HepG2 (cell line): ENCODE data around the gene YKT6. TPM values are rescaled to one million over a fixed set of nuclear protein-coding genes. Genes with fewer than 3 reads are reported as not detected.

Experiments
- ATAC-seq: fragments of 200-7000 bp; cut with Tn5 transposase; 3 replicates; pipeline ENCODE4 v1.9.1; 2020; ENCODE audit warnings: mild to moderate bottlenecking, moderate library complexity
- BruUV-seq: library from RNA; stranded (reverse); fragments of 400-500 nt; replicated peaks from 2 replicates; lab custom pipeline; 2021; lab: Mats Ljungman, UMichigan
- CTCF ChIA-PET: fragments of 300-600 bp; formaldehyde crosslinking; extraction: SDS; loops from one replicate; lab custom pipeline; 2021; ENCODE audit warnings: low total read pairs, inconsistent platforms, low intra/inter-chr PET ratio; lab: Yijun Ruan, JAX
- POLR2A ChIA-PET: fragments of 350-600 bp; sonication (Branson Sonifier 250); formaldehyde crosslinking; loops from one replicate; lab custom pipeline; 2020; ENCODE audit warnings: antibody characterized with exemption, inconsistent platforms; lab: Yijun Ruan, JAX
- DNase-seq: peaks from one replicate; pipeline ENCODE4 v3.0.0-alpha.2; 2015; ENCODE audit warnings: low spot score
- FAIRE-seq: peaks from 3 replicates; lab custom pipeline; 2011; peaks lifted over from hg19 to GRCh38; lab: Jason Lieb, UNC
- H2AFZ ChIP-seq: one replicate; pipeline ENCODE4 v1.6.1; 2011; ENCODE audit warnings: low read length, inconsistent platforms
- H3K27ac ChIP-seq: fragments of 300-600 bp; 3 replicates; pipeline ENCODE4 v1.8.0; 2011; ENCODE audit warnings: mixed run types, mild to moderate bottlenecking, mixed read lengths, low read length, inconsistent platforms; ENCODE audit not compliant: insufficient read depth; ENCODE audit errors: extremely low read length
- H3K27me3 ChIP-seq, 2 experiments: fragments of 200-600 bp in 1 of 2; 2 replicates in 1 of 2; 3 replicates in 1 of 2; pipeline versions ENCODE4 v1.6.0 to v1.8.0; 2011; ENCODE audit warnings: low read length in 2 of 2, mild to moderate bottlenecking in 2 of 2, moderate library complexity in 2 of 2, inconsistent platforms in 1 of 2; ENCODE audit not compliant: insufficient read depth in 2 of 2, control insufficient read depth in 1 of 2
- H3K36me3 ChIP-seq, 2 experiments: fragments of 200-600 bp in 1 of 2; replicated peaks in 1 of 2; 2 replicates in 1 of 2; 3 replicates in 1 of 2; pipeline versions ENCODE4 v1.5.1 to v1.8.0; 2011; ENCODE audit warnings: low read length in 2 of 2, inconsistent platforms in 1 of 2; ENCODE audit not compliant: insufficient read depth in 2 of 2, control insufficient read depth in 1 of 2
- H3K4me1 ChIP-seq: 2 replicates; pipeline ENCODE4 v1.5.1; 2012; ENCODE audit warnings: low read length, inconsistent platforms; ENCODE audit not compliant: insufficient read depth
- H3K4me2 ChIP-seq: 2 replicates; pipeline ENCODE4 v1.6.0; 2011; ENCODE audit warnings: low read depth, low read length, inconsistent platforms
- H3K4me3 ChIP-seq, 3 experiments: fragments of 200-600 bp in 1 of 3; sonication (generic), shearing (Covaris generic) in 1 of 3; replicated peaks in 1 of 3; 2 replicates each; pipeline ENCODE4 v1.5.1; 2011 to 2016; ENCODE audit warnings: low read length in 3 of 3, inconsistent platforms in 2 of 3, low read depth in 2 of 3, mild to moderate bottlenecking in 2 of 3, control low read depth in 1 of 3, mixed read lengths in 1 of 3; ENCODE audit not compliant: insufficient read depth in 1 of 3
- H3K79me2 ChIP-seq: one replicate; pipeline ENCODE4 v1.6.1; 2011; ENCODE audit warnings: low read length, inconsistent platforms; ENCODE audit not compliant: insufficient read depth
- H3K9ac ChIP-seq: 2 replicates; pipeline ENCODE4 v1.6.0; 2011; ENCODE audit warnings: mild to moderate bottlenecking, low read depth, low read length, inconsistent platforms; ENCODE audit not compliant: insufficient read depth
- H3K9me3 ChIP-seq: 2 replicates; pipeline ENCODE4 v1.5.1; 2012; ENCODE audit warnings: mild to moderate bottlenecking, low read length
- H4K20me1 ChIP-seq: 2 replicates; pipeline ENCODE4 v1.6.0; 2011; ENCODE audit warnings: inconsistent platforms, mild to moderate bottlenecking, low read length, moderate library complexity; ENCODE audit not compliant: insufficient read depth
- AHR ChIP-seq: IDR thresholded peaks from 2 replicates; pipeline ENCODE4 v1.6.1; 2018; ENCODE audit warnings: missing genetic modification reagents, missing compliant biosample characterization
- ATF7-NPFF ChIP-seq: sonication (generic); formaldehyde crosslinking; IDR thresholded peaks from 2 replicates; pipeline ENCODE4 v1.8.1; 2023; ENCODE audit warnings: mild to moderate bottlenecking, low read depth, missing genetic modification reagents, moderate library complexity
- FLYWCH1 ChIP-seq: sonication (generic); formaldehyde crosslinking; IDR thresholded peaks from 2 replicates; pipeline ENCODE4 v1.8.1; 2023; ENCODE audit warnings: mild to moderate bottlenecking, missing genetic modification reagents
- HIVEP1 ChIP-seq: sonication (generic); formaldehyde crosslinking; IDR thresholded peaks from 2 replicates; pipeline ENCODE4 v1.4.0; 2020; ENCODE audit warnings: mild to moderate bottlenecking, missing genetic modification reagents
- HMGA1 ChIP-seq: sonication (generic); formaldehyde crosslinking; conservative IDR thresholded peaks from 2 replicates; pipeline ENCODE4 v1.4.0; 2020; ENCODE audit warnings: missing genetic modification reagents
- HNRNPH1 ChIP-seq: fragments of 200-400 bp; formaldehyde crosslinking; optimal IDR thresholded peaks from 2 replicates; pipeline ENCODE3; 2017; ENCODE audit warnings: mild to moderate bottlenecking, low read depth, low read length
- ISX ChIP-seq: sonication (generic); formaldehyde crosslinking; conservative IDR thresholded peaks from 2 replicates; pipeline ENCODE4 v1.5.0; 2020; ENCODE audit warnings: missing genetic modification reagents
- PCBP1 ChIP-seq: fragments of 200-400 bp; formaldehyde crosslinking; IDR thresholded peaks from 2 replicates; pipeline ENCODE4 v1.6.1; 2017; ENCODE audit warnings: mild to moderate bottlenecking, low read depth, low read length, borderline replicate concordance
- SOX5 ChIP-seq: IDR thresholded peaks from 2 replicates; pipeline ENCODE4 v1.6.1; 2016; ENCODE audit warnings: borderline replicate concordance
- ZFP36L2 ChIP-seq: sonication (generic); formaldehyde crosslinking; IDR thresholded peaks from 2 replicates; pipeline ENCODE4 v1.4.0; 2020; ENCODE audit warnings: missing genetic modification reagents
- ZNF3 ChIP-seq: IDR thresholded peaks from 2 replicates; pipeline ENCODE4 v1.7.0; 2017; ENCODE audit warnings: inconsistent platforms
- ZNF503 ChIP-seq: sonication (generic); formaldehyde crosslinking; IDR thresholded peaks from 2 replicates; pipeline ENCODE4 v1.4.0; 2020; ENCODE audit warnings: missing genetic modification reagents
- ZNF652 ChIP-seq: IDR thresholded peaks from 2 replicates; pipeline ENCODE4 v1.6.1; 2016; ENCODE audit warnings: low read depth, borderline replicate concordance
- ZSCAN25 ChIP-seq: sonication (generic); formaldehyde crosslinking; IDR thresholded peaks from 2 replicates; pipeline ENCODE4 v1.8.0; 2022; ENCODE audit warnings: mild to moderate bottlenecking, missing genetic modification reagents
- WGBS: methylation state at CpG from one replicate; pipeline ENCODE4 v1.1.6; 2017; ENCODE audit warnings: low lambda C conversion rate; 5-methylcytosine and 5-hydroxymethylcytosine counted together
- in situ Hi-C: cut with HindIII; loops from 2 replicates; pipeline ENCODE4 v1.10.0; 2017; ENCODE audit warnings: low pct_unique_long_range_greater_than_20kb; ENCODE audit not compliant: extremely low pct_ligation_motif_present
- intact Hi-C: fragments of 100-400 bp; cut with micrococcal nuclease; formaldehyde crosslinking; loops from one replicate; pipeline ENCODE4 v1.10.0; 2022; ENCODE audit not compliant: unreplicated experiment
- polyA plus RNA-seq, 8 experiments: library from polyadenylated mRNA; depleted of rRNA in 3 of 8; stranded (reverse) in 7 of 8; unstranded in 1 of 8; fragments of >200 nt; fragmentation: Illumina TruSeq in 4 of 8; extraction: Trizol in 4 of 8; gene quantifications; 2 replicates each; pipeline versions ENCODE4 v1.2.1 to v1.2.3, GENCODE V29; 2011 to 2016; ENCODE audit warnings: low read depth in 4 of 8, missing spikeins in 1 of 8, mixed read lengths in 1 of 8; ENCODE audit not compliant: insufficient read depth in 1 of 8
- total RNA-seq, 5 experiments: library from RNA; depleted of rRNA; stranded (reverse); fragments of >200 nt; fragmentation: Illumina TruSeq; extraction: Trizol; gene quantifications; 2 replicates each; pipeline ENCODE4 v1.2.3, GENCODE V29; 2016; ENCODE audit warnings: low read depth in 1 of 5
- TF ChIP-seq, protein P1 (sequence below): sonication (generic); formaldehyde crosslinking; IDR thresholded peaks from 2 replicates; pipeline ENCODE4 v1.4.0; 2020; ENCODE audit warnings: missing genetic modification reagents

Gene YKT6
- total and polyA plus RNA-seq, 2 of the 13 experiments (the other 11 are each of a cell fraction or from before 2014, with no cell fraction given), result 52.2 to 60.3 TPM

- ATAC-seq (no peak), DNase-seq (no peak), FAIRE-seq (no peak)
- H3K4me1 ChIP-seq, result peaks cover 25% of the 10 kb centered on the region
- no TSS peak for BruUV-seq
- H2AFZ ChIP-seq, result no peak overlapping the region
- ChIA-PET CTCF (no interaction called here), POLR2A (no interaction called here)
- H3K4me2 ChIP-seq, result no peak overlapping the region
- no peaks in the 10 kb centered on the region for H3K36me3 ChIP-seq
- H4K20me1 ChIP-seq, result no peaks in the 10 kb centered on the region
- in situ Hi-C loops (no loop called here), intact Hi-C loops (no loop called here)
- H3K9me3 ChIP-seq, result no peaks in the 10 kb centered on the region
- 8% methylated on average over 5 of the region's 5 CpGs for WGBS
- TF ChIP-seq AHR, result no peak
- TF ChIP-seq, protein P1, sequence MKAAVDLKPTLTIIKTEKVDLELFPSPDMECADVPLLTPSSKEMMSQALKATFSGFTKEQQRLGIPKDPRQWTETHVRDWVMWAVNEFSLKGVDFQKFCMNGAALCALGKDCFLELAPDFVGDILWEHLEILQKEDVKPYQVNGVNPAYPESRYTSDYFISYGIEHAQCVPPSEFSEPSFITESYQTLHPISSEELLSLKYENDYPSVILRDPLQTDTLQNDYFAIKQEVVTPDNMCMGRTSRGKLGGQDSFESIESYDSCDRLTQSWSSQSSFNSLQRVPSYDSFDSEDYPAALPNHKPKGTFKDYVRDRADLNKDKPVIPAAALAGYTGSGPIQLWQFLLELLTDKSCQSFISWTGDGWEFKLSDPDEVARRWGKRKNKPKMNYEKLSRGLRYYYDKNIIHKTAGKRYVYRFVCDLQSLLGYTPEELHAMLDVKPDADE, result no peak
- no peak for TF ChIP-seq ZSCAN25
- TF ChIP-seq ZNF3 (CRISPR knock-in tag), result no peak
- TF ChIP-seq FLYWCH1 (CRISPR knock-in tag), result no peak
- no peak for TF ChIP-seq ZNF503
- TF ChIP-seq HIVEP1 (CRISPR knock-in tag), result no peak
- no peak for TF ChIP-seq HMGA1 (CRISPR knock-in tag)
- TF ChIP-seq ZNF652 (CRISPR knock-in tag), result no peak
- TF ChIP-seq ATF7-NPFF (CRISPR knock-in tag), result no peak
- TF ChIP-seq ZFP36L2 (CRISPR knock-in tag), result no peak
- no peak for TF ChIP-seq HNRNPH1
- TF ChIP-seq PCBP1, result no peak
- TF ChIP-seq SOX5 (CRISPR knock-in tag), result no peak
- TF ChIP-seq ISX (CRISPR knock-in tag), result no peak
- H3K4me3 ChIP-seq, result no peak overlapping the region
- no peaks in the 10 kb centered on the region for H3K79me2 ChIP-seq
- no peak overlapping the region for H3K27ac ChIP-seq
- H3K27me3 ChIP-seq, result peaks cover 16 to 48% of the 10 kb centered on the region in 2 experiments; a peak in 4 of 5 replicates
- no peak overlapping the region for H3K9ac ChIP-seq
These were observed 22.7 kb downstream of the YKT6 start for GRCh38 chr7:44223362-44224079.
